Rectal smooth muscle tissue (tissue), 1 donor: ENCODE results near the gene UROS.

Source experiments
- H3K27ac ChIP-seq: one replicate; pipeline ENCODE4 v1.7.0; 2013; ENCODE audit warnings: low read depth, low read length, inconsistent platforms
- H3K27me3 ChIP-seq: one replicate; pipeline ENCODE4 v1.7.0; 2013; ENCODE audit warnings: low read length; ENCODE audit not compliant: control insufficient read depth, insufficient read depth
- H3K36me3 ChIP-seq: one replicate; pipeline ENCODE4 v1.7.0; 2013; ENCODE audit warnings: low read length; ENCODE audit not compliant: control insufficient read depth, insufficient read depth
- H3K4me1 ChIP-seq: one replicate; pipeline ENCODE4 v1.7.0; 2013; ENCODE audit warnings: low read length; ENCODE audit not compliant: control insufficient read depth, insufficient read depth
- H3K4me3 ChIP-seq: one replicate; pipeline ENCODE4 v1.7.0; 2013; ENCODE audit warnings: low read length
- H3K9ac ChIP-seq: one replicate; pipeline ENCODE4 v1.7.0; 2013; ENCODE audit warnings: low read length

Gene UROS

GRCh38 chr10:125779403-125780327 lies 43.4 kb downstream of the UROS start:
- H3K36me3 ChIP-seq = no peaks in the 10 kb centered on the region
- no peaks in the 10 kb centered on the region for H3K27me3 ChIP-seq
- H3K4me3 ChIP-seq = no peak overlapping the region
- H3K9ac ChIP-seq = no peak overlapping the region
- no peaks in the 10 kb centered on the region for H3K4me1 ChIP-seq
- H3K27ac ChIP-seq = no peak overlapping the region

GRCh38 chr10:125778556-125778955 lies 44.5 kb downstream of the UROS start:
- H3K36me3 ChIP-seq = no peaks in the 10 kb centered on the region
- H3K27me3 ChIP-seq = no peaks in the 10 kb centered on the region
- H3K27ac ChIP-seq = no peak overlapping the region
- H3K9ac ChIP-seq = no peak overlapping the region
- no peaks in the 10 kb centered on the region for H3K4me1 ChIP-seq
- H3K4me3 ChIP-seq = no peak overlapping the region

- H3K27me3 ChIP-seq = no peaks in the 10 kb centered on the region
- no peaks in the 10 kb centered on the region for H3K4me1 ChIP-seq
- H3K9ac ChIP-seq = no peak overlapping the region
- H3K36me3 ChIP-seq = no peaks in the 10 kb centered on the region
- H3K27ac ChIP-seq = no peak overlapping the region
- H3K4me3 ChIP-seq = no peak overlapping the region
Observed at GRCh38 chr10:125777806-125778205, 45.3 kb downstream of the UROS start.

DNA sequence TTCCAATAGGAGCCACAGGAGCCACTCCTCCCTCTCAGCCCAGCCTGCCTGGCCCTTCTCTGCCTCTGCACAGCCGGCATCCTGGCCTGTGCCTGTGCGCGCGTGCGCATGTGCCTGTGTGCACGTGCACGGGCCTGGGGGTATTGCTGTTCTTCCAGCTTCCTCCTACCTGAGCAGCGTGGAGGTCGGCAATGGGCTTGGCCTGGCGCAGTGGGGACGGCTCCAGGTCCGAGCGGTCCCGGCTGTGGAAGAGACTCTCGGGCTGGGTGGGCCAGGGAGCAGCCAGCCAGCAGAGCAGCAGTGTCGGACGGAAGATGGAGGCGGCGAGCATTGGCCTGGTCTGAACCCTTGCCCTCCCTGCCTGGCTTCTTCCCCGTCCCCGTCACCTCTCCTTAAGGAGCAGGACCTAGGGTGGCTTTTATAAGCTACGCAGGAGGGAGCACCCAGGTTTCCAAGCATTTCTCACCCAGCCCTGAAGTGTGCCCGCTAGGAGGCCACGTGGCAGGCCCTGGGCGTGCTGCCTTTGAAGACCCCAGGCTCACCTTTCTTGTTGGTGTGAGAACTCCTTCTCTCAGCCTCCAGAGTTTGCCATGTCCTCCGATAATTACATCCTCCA lies 47.5 kb downstream of the UROS start, which contains the start of gene MMP21:
TSS of gene MMP21 (minus strand) at position 331 of the 616 bp plus-strand sequence. CDS start at position 331, 0 bp downstream.
- H3K27me3 ChIP-seq = no peaks in the 10 kb centered on the region
- no peaks in the 10 kb centered on the region for H3K36me3 ChIP-seq
- no peak within 1 kb of the TSS for H3K9ac ChIP-seq
- no peak within 1 kb of the TSS for H3K27ac ChIP-seq
- no peak within 1 kb of the TSS for H3K4me3 ChIP-seq
- H3K4me1 ChIP-seq = no peaks in the 10 kb centered on the region

- H3K4me3 ChIP-seq = no peak overlapping the region
- no peaks in the 10 kb centered on the region for H3K4me1 ChIP-seq
- H3K9ac ChIP-seq = no peak overlapping the region
- no peaks in the 10 kb centered on the region for H3K27me3 ChIP-seq
- H3K27ac ChIP-seq = no peak overlapping the region
- H3K36me3 ChIP-seq = no peaks in the 10 kb centered on the region
Observed at GRCh38 chr10:125774581-125775191, 48.4 kb downstream of the UROS start.

- Histone ChIP-seq H3K4me3 (no peak overlapping the region), H3K9ac (no peak overlapping the region), H3K4me1 (peaks cover 4% of the 10 kb centered on the region), H3K36me3 (no peaks in the 10 kb centered on the region), H3K27ac (no peak overlapping the region), H3K27me3 (no peaks in the 10 kb centered on the region)
Observed at GRCh38 chr10:125773687-125774543, 49.1 kb downstream of the UROS start.

DNA sequence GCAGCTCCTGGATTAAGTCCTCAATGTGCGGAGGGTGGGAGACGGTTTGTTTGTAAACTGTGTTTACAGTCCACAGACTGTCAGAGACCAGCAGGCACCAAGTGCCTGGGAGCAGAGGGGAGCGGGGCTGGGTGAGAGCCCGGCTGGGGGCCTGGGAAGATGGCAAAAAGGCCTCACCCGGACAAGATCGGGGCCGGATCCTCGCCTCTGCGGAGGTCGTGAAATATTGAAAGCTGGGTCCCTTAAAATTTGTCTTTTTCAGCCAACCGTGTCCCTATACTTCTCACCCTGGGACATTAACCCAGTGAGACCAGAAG lies 50.2 kb downstream of the UROS start:
- H3K4me1 ChIP-seq = peaks cover 12% of the 10 kb centered on the region
- no peaks in the 10 kb centered on the region for H3K36me3 ChIP-seq
- H3K4me3 ChIP-seq = no peak overlapping the region
- H3K9ac ChIP-seq = no peak overlapping the region
- H3K27ac ChIP-seq = no peak overlapping the region
- no peaks in the 10 kb centered on the region for H3K27me3 ChIP-seq

GRCh38 chr10:125772112-125772863 lies 50.8 kb downstream of the UROS start:
- Histone ChIP-seq H3K27me3 (no peaks in the 10 kb centered on the region), H3K27ac (no peak overlapping the region), H3K36me3 (no peaks in the 10 kb centered on the region), H3K4me3 (no peak overlapping the region), H3K4me1 (peaks cover 12% of the 10 kb centered on the region), H3K9ac (no peak overlapping the region)

DNA sequence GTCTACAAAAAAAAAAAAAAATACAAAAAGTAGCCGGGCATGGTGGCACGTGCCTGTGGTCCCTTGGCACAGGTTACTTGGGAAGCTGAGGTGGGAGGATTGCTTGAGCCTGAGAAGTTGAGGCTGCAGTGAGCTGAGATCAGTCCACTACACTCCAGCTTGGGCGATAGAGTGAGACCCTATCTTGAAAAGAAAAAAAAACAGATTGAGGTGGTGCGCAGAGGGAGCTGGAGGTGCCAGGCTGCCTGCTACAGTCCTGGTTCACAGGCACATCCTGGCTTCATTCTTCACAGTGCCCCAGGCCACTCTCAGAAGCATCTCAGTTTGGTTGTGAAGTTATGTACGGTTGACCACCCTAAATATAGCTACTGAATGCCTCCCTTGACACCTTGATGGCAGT lies 52.2 kb downstream of the UROS start:
- Histone ChIP-seq H3K4me1 (peaks cover 12% of the 10 kb centered on the region), H3K9ac (no peak overlapping the region), H3K27ac (no peak overlapping the region), H3K36me3 (no peaks in the 10 kb centered on the region), H3K4me3 (no peak overlapping the region), H3K27me3 (no peaks in the 10 kb centered on the region)

- Histone ChIP-seq H3K27ac (peak overlapping the region; percentile 65), H3K9ac (no peak overlapping the region), H3K4me3 (no peak overlapping the region), H3K27me3 (no peaks in the 10 kb centered on the region), H3K36me3 (peaks cover 3% of the 10 kb centered on the region), H3K4me1 (peaks cover 12% of the 10 kb centered on the region)
Observed at GRCh38 chr10:125769175-125769574, 53.9 kb downstream of the UROS start.

DNA sequence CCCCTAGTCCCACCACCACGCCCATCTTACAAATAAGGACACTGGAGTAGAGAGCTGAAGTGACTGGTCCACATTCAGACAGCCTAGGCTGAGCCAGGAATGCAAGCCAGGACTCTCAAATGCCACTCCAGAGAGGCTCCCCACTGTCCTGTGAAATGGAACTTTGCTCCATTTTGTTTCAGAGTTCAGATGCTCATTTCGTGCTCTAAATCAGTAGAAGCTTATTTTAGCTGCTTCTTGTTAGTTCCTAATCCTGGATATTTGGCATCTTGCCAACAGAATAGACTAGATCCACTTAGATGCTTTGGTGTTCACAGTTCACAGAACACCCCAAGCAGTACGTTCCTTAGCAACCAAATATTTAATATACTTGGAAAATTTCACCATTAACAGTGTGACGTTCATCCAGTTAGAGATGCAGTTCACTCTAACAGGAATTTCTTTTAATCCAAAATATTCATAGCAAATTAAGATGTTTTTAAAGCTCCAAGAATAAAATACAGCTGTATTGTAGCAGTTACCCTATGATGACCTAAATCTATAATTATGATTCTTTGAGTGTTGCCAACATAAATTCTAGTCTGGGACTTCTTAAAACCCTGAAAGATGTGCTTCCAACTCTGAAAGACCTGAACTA lies 54.7 kb downstream of the UROS start:
- Histone ChIP-seq H3K27ac (peak overlapping the region; percentile 65), H3K36me3 (peaks cover 8% of the 10 kb centered on the region), H3K9ac (no peak overlapping the region), H3K27me3 (no peaks in the 10 kb centered on the region), H3K4me3 (no peak overlapping the region), H3K4me1 (peaks cover 12% of the 10 kb centered on the region)
